CD8-positive, alpha-beta memory T cell (primary cell): ENCODE results near the gene LASP1. TPM values are rescaled to one million over a fixed set of nuclear protein-coding genes. Genes with fewer than 3 reads are reported as not detected.
"Not testable (repeated sequence)": the region's sequence is repeated elsewhere in the genome, so short reads cannot be mapped to it uniquely, and the experiment has no call there.

Source experiments
- CTCF ChIA-PET: fragments of 350-600 bp; sonication (Branson Sonifier 250); formaldehyde crosslinking; loops from one replicate; lab custom pipeline; 2021; ENCODE audit warnings: antibody characterized with exemption; lab: Charles Lee
- POLR2A ChIA-PET: fragments of 350-600 bp; sonication (Branson Sonifier 250); formaldehyde crosslinking; loops from one replicate; lab custom pipeline; 2021; ENCODE audit warnings: antibody characterized with exemption; lab: Charles Lee
- DNase-seq, 5 donors: peaks; one replicate each; pipeline versions ENCODE4 v3.0.0 to v3.0.0-alpha.2; 2020 to 2022; ENCODE audit warnings: mixed read lengths in 1 of 5
- H3K27ac ChIP-seq: one replicate; pipeline ENCODE4 v1.7.0; 2013; ENCODE audit warnings: low read depth, mild to moderate bottlenecking, low read length, moderate library complexity
- H3K27me3 ChIP-seq: 2 replicates; pipeline ENCODE4 v1.7.0; 2013; ENCODE audit warnings: low read length, mild to moderate bottlenecking; ENCODE audit not compliant: insufficient read depth, poor library complexity, severe bottlenecking
- H3K36me3 ChIP-seq: 2 replicates; pipeline ENCODE4 v1.7.0; 2013; ENCODE audit warnings: mild to moderate bottlenecking, low read length, moderate library complexity; ENCODE audit not compliant: insufficient read depth
- H3K4me1 ChIP-seq: 2 replicates; pipeline ENCODE4 v1.7.0; 2013; ENCODE audit warnings: mild to moderate bottlenecking, low read length, moderate library complexity; ENCODE audit not compliant: insufficient read depth
- H3K4me3 ChIP-seq: 2 replicates; pipeline ENCODE4 v1.7.0; 2013; ENCODE audit warnings: mild to moderate bottlenecking, low read length
- H3K9me3 ChIP-seq: 2 replicates; pipeline ENCODE4 v1.7.0; 2013; ENCODE audit warnings: mild to moderate bottlenecking, low read length
- H3K27ac Mint-ChIP-seq, 8 donors: one replicate each; pipeline ENCODE4 v1.8.0; 2020 to 2021; ENCODE audit warnings: mixed read lengths in 8 of 8, mild to moderate bottlenecking in 6 of 8, inconsistent platforms in 3 of 8, moderate library complexity in 3 of 8
- H3K27me3 Mint-ChIP-seq, 2 donors: one replicate each; pipeline ENCODE4 v1.8.0; 2020 to 2021; ENCODE audit warnings: mixed read lengths in 2 of 2, mild to moderate bottlenecking in 1 of 2, moderate library complexity in 1 of 2
- H3K36me3 Mint-ChIP-seq, 3 donors: one replicate each; pipeline ENCODE4 v1.8.0; 2020 to 2021; ENCODE audit warnings: mixed read lengths in 3 of 3, inconsistent platforms in 1 of 3, mild to moderate bottlenecking in 1 of 3
- H3K4me1 Mint-ChIP-seq, 3 donors: one replicate each; pipeline ENCODE4 v1.8.0; 2020 to 2021; ENCODE audit warnings: mixed read lengths in 3 of 3, inconsistent platforms in 1 of 3, mild to moderate bottlenecking in 1 of 3
- H3K4me3 Mint-ChIP-seq, 7 donors: one replicate each; pipeline ENCODE4 v1.8.0; 2020 to 2021; ENCODE audit warnings: mixed read lengths in 7 of 7, mild to moderate bottlenecking in 6 of 7, moderate library complexity in 4 of 7, inconsistent platforms in 2 of 7
- H3K9me3 Mint-ChIP-seq, 5 donors: one replicate each; pipeline ENCODE4 v1.8.0; 2020 to 2022; ENCODE audit warnings: mixed read lengths in 5 of 5, mild to moderate bottlenecking in 3 of 5, moderate library complexity in 2 of 5, inconsistent platforms in 1 of 5
- polyA plus RNA-seq: library from polyadenylated mRNA; unstranded; fragments of 300-500 nt; fragmentation: Illumina TruSeq; gene quantifications from one replicate; pipeline ENCODE4 v1.2.3, GENCODE V29; 2021
- total RNA-seq, 2 experiments: library from RNA; stranded (reverse); gene quantifications; one replicate each; pipeline ENCODE4 v1.2.3, GENCODE V29; 2021

LASP1 gene
- total and polyA plus RNA-seq, 3 experiments from 2014 or later, result 76.1 to 135 (median 128) TPM

DNA sequence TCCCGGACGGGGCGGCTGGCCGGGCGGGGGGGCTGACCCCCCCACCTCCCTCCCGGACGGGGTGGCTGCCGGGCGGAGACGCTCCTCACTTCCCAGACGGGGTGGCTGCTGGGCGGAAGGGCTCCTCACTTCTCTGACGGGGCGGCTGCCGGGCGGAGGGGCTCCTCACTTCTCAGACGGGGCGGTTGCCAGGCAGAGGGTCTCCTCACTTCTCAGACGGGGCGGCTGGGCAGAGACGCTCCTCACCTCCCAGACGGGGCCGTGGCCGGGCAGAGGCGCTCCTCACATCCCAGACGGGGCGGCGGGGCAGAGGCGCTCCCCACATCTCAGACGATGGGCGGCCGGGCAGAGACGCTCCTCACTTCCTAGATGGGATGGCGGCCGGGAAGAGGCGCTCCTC, 60.9 kb downstream of the LASP1 start:
- H3K4me3 Mint-ChIP-seq, H3K27me3 Mint-ChIP-seq, H3K36me3 ChIP-seq, CTCF ChIA-PET, H3K9me3 ChIP-seq, H3K4me3 ChIP-seq, POLR2A ChIA-PET, H3K27ac ChIP-seq, H3K36me3 Mint-ChIP-seq, H3K27me3 ChIP-seq, H3K9me3 Mint-ChIP-seq, DNase-seq: not testable (repeated sequence)
- peaks cover 12% of the 10 kb centered on the region for H3K4me1 ChIP-seq
- Mint-ChIP-seq H3K4me1 (peaks cover 13 to 15% (median 14%) of the 10 kb centered on the region in 3 donors), H3K27ac (peak overlapping the region in 1 of 8 donors; percentile 43)

DNA sequence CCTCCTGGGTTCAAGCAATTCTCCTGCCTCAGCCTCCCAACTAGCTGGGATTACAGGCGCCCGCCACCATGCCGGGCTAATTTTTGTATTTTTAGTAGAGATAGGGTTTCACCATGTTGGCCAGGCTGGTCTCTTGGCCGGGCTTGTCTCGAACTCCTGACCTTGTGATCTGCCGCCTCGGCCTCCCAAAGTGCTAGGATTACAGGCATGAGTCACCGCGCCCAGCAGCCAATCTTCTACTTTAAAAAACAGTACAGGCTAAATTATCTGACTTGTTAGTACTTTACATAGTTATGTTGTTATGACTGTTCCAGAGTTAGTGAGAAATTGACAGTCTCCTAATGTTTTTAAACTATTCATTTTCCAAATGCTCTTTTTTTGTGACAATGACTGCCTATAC, 64.1 kb downstream of the LASP1 start:
- H3K27me3 Mint-ChIP-seq, POLR2A ChIA-PET, H3K4me1 Mint-ChIP-seq, H3K4me3 ChIP-seq, H3K27ac ChIP-seq, H3K9me3 Mint-ChIP-seq, H3K36me3 ChIP-seq, H3K4me1 ChIP-seq, H3K4me3 Mint-ChIP-seq, H3K27me3 ChIP-seq, H3K36me3 Mint-ChIP-seq, DNase-seq, H3K27ac Mint-ChIP-seq, H3K9me3 ChIP-seq, CTCF ChIA-PET: not testable (repeated sequence)

DNA sequence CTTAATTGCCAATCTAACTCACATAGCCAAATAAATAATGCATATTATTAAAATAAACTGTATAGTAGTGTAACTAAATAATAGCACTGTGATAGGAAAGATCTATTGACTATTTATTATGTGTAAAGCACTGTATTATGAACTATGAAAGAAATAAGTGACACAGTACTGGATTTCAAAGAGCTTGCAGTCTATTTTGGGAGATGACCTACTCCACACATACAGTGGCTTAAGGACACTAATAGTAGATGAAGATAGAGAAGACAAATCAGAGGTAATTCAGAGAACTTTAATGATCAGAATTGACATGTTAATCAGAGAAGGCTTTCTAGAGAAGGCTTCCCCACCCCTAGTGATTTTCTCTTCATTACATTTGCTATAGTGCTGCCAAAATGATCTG, 70.1 kb downstream of the LASP1 start:
- no peak overlapping the region for H3K27ac Mint-ChIP-seq
- no peaks in the 10 kb centered on the region for H3K4me1 Mint-ChIP-seq
- Histone ChIP-seq H3K36me3 (no peaks in the 10 kb centered on the region), H3K27me3 (no peaks in the 10 kb centered on the region), H3K4me3 (no peak overlapping the region), H3K4me1 (no peaks in the 10 kb centered on the region), H3K27ac (no peak overlapping the region), H3K9me3 (no peaks in the 10 kb centered on the region)
- H3K27me3 Mint-ChIP-seq, result peaks cover 0 to 3% of the 10 kb centered on the region in 2 donors
- ChIA-PET POLR2A (no interaction called here), CTCF (interaction anchor here (1.0 to 1.4 kb wide), 2 partner anchors 14 to 225 kb away, joined by 3 to 4 read pairs; partner anchors contain the start of gene LASP1NB)
- H3K36me3 Mint-ChIP-seq, result no peaks in the 10 kb centered on the region
- DNase-seq, result no peak
- no peaks in the 10 kb centered on the region for H3K9me3 Mint-ChIP-seq
- no peak overlapping the region for H3K4me3 Mint-ChIP-seq

DNA sequence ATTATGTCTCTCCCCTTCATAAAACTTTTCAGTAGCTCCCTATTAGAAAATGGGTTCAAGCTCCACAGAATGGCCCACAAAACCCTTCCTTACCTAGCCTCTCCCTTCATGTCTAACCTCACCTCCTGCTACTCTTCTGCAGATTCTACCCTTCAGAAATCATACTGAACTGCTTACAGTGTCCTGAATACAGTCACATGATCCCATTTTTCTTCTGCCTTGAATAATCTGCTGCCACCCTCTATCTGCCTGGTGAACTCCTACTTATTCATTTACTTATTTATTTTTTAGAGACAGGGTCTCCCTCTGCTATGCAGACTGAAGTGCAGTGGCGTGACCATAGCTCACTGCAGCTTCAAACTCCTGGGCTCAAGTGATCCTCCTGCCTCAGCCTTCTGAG, 70.5 kb downstream of the LASP1 start:
- CTCF ChIA-PET, result interaction anchor here (1.0 to 1.4 kb wide), 2 partner anchors 15 to 225 kb away, joined by 3 to 4 read pairs; partner anchors contain the start of gene LASP1NB
- no peaks in the 10 kb centered on the region for H3K9me3 ChIP-seq
- H3K27ac Mint-ChIP-seq, result no peak overlapping the region
- H3K4me3 Mint-ChIP-seq, result no peak overlapping the region
- no peaks in the 10 kb centered on the region for H3K27me3 ChIP-seq
- H3K9me3 Mint-ChIP-seq, result no peaks in the 10 kb centered on the region
- no peak for DNase-seq
- no peak overlapping the region for H3K27ac ChIP-seq
- peaks cover 0 to 3% of the 10 kb centered on the region in 2 donors for H3K27me3 Mint-ChIP-seq
- H3K4me1 Mint-ChIP-seq, result peaks cover 0 to 2% (median 0%) of the 10 kb centered on the region in 3 donors
- H3K4me1 ChIP-seq, result no peaks in the 10 kb centered on the region
- POLR2A ChIA-PET, result interaction anchor here (0.9 kb wide), 1 partner anchor 15 kb away, joined by 3 read pairs; the partner anchor contains the start of gene LASP1NB
- no peak overlapping the region for H3K4me3 ChIP-seq
- no peaks in the 10 kb centered on the region for H3K36me3 ChIP-seq
- no peaks in the 10 kb centered on the region for H3K36me3 Mint-ChIP-seq

DNA sequence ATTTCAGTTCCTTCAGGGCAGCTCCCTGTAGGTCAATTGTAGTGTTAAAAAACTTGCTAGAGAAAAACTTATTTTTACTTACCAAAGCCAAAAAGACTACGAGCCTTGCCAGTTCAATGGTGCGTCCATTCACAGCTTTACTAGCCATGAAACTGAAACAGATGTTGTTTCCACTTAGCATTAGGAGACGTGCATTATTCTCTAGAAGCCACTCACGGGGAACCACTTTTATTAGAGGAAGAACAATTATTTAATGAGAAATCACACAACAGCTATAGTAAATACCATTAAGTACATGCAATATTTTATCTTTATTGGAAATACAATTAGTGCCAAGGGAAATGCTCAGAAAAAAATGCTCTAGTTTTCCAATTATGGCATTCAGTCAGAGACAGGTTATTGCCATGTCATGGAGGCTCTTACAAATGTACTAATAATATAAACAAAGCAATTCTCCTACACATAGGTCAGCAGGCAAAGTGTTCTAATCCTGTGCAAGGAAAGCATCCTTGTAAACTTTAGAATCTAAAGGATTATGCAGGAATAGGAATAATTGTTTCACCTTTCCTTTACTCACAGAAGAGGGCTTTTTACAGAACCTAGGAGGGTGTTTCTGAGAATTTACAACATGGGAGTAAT, 73.0 kb downstream of the LASP1 start:
- Histone ChIP-seq H3K9me3 (no peaks in the 10 kb centered on the region), H3K27me3 (no peaks in the 10 kb centered on the region), H3K27ac (no peak overlapping the region), H3K36me3 (no peaks in the 10 kb centered on the region), H3K4me3 (no peak overlapping the region), H3K4me1 (no peaks in the 10 kb centered on the region)
- H3K27ac Mint-ChIP-seq, result no peak overlapping the region
- CTCF ChIA-PET, result no interaction called here
- no peak overlapping the region for H3K4me3 Mint-ChIP-seq
- H3K4me1 Mint-ChIP-seq, result peaks cover 0 to 2% (median 0%) of the 10 kb centered on the region in 3 donors
- POLR2A ChIA-PET, result no interaction called here
- DNase-seq, result no peak
- no peaks in the 10 kb centered on the region for H3K9me3 Mint-ChIP-seq
- peaks cover 0 to 3% of the 10 kb centered on the region in 2 donors for H3K27me3 Mint-ChIP-seq
- H3K36me3 Mint-ChIP-seq, result no peaks in the 10 kb centered on the region

DNA sequence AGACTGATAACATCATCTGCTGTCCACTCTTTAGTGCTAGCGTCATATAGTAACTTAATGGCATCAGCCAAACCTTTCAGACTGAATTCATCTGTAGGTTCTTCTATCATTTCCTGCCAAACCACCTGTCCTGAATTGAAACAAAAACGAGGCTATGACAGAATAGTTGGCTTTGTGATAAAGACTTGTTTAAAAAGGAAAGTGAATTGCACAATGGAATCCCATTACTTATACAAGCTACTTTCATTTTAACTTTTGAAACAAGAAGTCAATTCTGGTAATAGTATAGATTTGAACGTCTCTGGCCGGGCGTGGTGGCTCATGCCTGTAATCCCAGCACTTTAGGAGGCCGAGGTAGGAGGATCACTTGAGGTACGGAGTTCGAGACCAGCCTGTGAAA, 73.7 kb downstream of the LASP1 start:
- H3K27ac Mint-ChIP-seq, result no peak overlapping the region
- H3K36me3 ChIP-seq, result no peaks in the 10 kb centered on the region

DNA sequence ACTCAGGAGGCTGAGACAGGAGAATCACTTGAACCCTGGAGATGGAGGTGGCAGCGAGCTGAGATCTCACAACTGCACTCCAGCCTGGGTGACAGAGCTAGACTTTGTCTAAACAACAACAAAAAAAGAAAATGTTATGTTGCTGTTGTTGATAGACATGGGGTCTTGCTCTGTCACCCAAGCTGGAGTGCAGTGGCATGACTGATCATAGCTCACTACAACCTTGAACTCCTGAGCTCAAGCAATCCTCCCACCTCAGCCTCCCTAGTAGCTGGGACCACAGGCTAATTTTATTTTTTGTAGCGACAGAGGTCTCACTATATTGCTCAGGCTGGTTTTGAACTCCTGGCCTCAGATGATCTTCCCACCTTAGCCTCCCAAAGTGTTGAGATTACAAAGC, 77.3 kb downstream of the LASP1 start:
- Histone ChIP-seq H3K4me1 (no peaks in the 10 kb centered on the region), H3K27ac (no peak overlapping the region), H3K36me3 (no peaks in the 10 kb centered on the region), H3K9me3 (no peaks in the 10 kb centered on the region), H3K27me3 (no peaks in the 10 kb centered on the region), H3K4me3 (no peak overlapping the region)
- POLR2A ChIA-PET, result interaction anchor here (0.6 kb wide), 1 partner anchor 80 kb away, joined by 5 read pairs; no protein-coding TSS in a partner anchor
- DNase-seq, result no peak
- H3K9me3 Mint-ChIP-seq, result no peaks in the 10 kb centered on the region
- peaks cover 0 to 2% (median 0%) of the 10 kb centered on the region in 3 donors for H3K4me1 Mint-ChIP-seq
- no peaks in the 10 kb centered on the region for H3K27me3 Mint-ChIP-seq
- CTCF ChIA-PET, result interaction anchor here (1.2 to 1.5 kb wide), 3 partner anchors 22 to 218 kb away, joined by 3 to 4 read pairs (median 4); partner anchors contain the start of gene LASP1NB
- no peak overlapping the region for H3K27ac Mint-ChIP-seq
- H3K4me3 Mint-ChIP-seq, result no peak overlapping the region
- no peaks in the 10 kb centered on the region for H3K36me3 Mint-ChIP-seq

More for the DNA sequence above, 73.7 kb downstream of the LASP1 start:
- Histone ChIP-seq H3K4me3 (no peak overlapping the region), H3K4me1 (no peaks in the 10 kb centered on the region), H3K27me3 (no peaks in the 10 kb centered on the region), H3K9me3 (no peaks in the 10 kb centered on the region), H3K27ac (no peak overlapping the region)
- Mint-ChIP-seq H3K4me3 (no peak overlapping the region), H3K4me1 (peaks cover 0 to 2% (median 0%) of the 10 kb centered on the region in 3 donors), H3K36me3 (no peaks in the 10 kb centered on the region), H3K9me3 (no peaks in the 10 kb centered on the region), H3K27me3 (no peaks in the 10 kb centered on the region)
- CTCF ChIA-PET, result no interaction called here
- POLR2A ChIA-PET, result no interaction called here
- DNase-seq, result no peak

DNA sequence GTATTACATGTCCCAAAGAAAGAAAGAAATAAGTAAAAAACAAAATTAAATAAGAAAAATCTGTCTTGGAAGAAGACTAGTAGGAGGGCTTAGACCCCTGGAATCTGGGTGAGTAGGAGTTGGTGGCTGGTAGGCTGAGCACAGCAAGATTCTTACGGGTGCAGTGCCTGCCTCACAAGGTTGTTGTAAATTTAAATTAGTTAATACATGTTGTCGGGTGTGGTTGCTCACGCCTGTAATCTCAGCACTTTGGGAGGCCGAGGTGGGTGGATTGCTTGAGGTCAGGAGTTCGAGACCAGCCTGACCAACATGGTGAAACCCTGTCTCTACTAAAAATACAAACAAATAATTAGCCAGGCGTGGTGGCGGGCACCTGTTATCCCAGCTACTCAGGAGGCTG, 83.9 kb downstream of the LASP1 start:
- H3K9me3 ChIP-seq, H3K4me3 Mint-ChIP-seq, H3K27me3 ChIP-seq, H3K9me3 Mint-ChIP-seq, POLR2A ChIA-PET, H3K36me3 Mint-ChIP-seq, H3K4me3 ChIP-seq, H3K36me3 ChIP-seq, H3K27ac Mint-ChIP-seq, H3K27me3 Mint-ChIP-seq, DNase-seq, H3K27ac ChIP-seq, H3K4me1 ChIP-seq: not testable (repeated sequence)
- CTCF ChIA-PET, result interaction anchor here (1.5 kb wide), 1 partner anchor 30 kb away, joined by 3 read pairs; no protein-coding TSS in a partner anchor
- peaks cover 0 to 11% (median 2%) of the 10 kb centered on the region in 3 donors for H3K4me1 Mint-ChIP-seq
